Fibroblast of upper back skin (primary cell): ENCODE data around the gene CACNA1I.
A peak's percentile ranks its signal among the peaks of the same experiment; 100 is the strongest.
"Not testable (repeated sequence)": the region's sequence is repeated elsewhere in the genome, so short reads cannot be mapped to it uniquely, and the experiment has no call there.

Source experiments
- DNase-seq: peaks from one replicate; pipeline ENCODE4 v3.0.0-alpha.2; 2013

The CACNA1I gene

DNA sequence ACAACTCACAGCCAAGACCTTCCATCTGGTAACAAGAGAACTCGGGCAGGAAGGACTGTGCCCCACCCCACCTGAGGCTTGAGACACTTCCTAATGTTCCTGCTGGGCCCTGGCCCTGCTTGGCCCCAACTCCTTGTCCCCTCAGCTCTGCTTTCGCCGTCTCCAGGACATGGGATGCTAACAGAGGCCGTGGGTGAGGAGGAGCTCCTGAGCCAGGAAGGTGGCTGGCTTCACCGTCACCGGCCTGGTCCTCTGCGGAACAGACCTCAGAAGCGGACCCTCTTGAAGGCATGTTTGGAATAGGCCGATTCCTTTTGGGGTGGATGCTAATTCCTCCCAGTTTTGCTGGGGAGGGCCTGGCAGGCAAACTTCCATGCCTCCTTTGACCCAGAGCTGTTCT lies 154.3 kb downstream of the CACNA1I start:
- no peak for DNase-seq

DNA sequence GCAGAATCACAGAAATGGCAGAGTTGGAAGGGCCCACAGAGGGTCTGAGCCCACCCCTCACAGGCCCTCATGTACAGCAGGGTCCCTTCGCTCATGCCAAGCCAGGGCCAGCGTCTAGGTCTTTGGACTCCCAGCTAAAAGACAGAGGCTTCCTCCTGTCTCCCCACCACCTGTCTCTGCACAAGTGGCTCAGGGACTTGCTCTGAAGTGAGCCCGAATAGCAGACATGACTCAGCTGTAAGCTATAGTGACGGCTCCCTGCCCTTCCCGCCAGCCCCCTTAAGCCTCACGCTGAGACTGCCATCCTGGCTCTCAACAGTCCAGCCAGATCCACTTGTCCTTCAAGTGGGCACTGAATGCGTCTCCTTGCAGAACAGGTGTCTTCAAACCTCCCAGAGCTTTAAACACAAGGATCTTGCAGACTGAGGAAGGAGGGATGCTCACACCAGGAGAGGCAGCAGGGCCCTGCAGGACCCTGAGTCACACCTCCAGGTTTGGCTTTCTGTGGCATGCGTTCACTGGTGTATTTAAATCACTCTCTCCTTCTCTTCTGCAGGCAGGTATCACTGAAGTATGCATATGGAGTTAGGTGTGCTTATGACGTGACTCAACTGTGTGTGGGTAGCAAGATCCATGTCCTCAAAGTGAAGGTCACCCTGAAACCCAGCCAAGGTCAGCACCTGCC lies 154.9 kb downstream of the CACNA1I start:
- no peak for DNase-seq

DNA sequence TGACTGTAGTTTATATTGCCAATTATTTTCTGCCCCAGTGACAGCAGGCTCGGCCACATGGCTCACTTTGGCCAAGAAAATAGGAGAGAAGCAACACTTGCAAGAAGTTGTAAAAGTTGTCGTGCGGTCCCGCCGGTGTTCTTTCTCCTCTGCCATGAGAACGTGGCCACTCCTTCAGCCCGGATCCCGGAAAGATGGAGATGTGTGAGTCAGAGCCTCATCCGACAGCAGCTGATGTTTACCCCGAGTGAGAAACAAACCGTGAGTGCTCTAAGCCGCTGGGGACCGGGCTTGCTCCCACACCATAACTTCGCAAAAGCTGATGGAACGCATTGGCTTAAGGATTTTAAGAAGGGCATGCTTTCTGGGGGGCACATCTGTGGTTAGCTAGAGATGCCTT lies 157.0 kb downstream of the CACNA1I start:
- DNase-seq = peak; percentile 14

DNA sequence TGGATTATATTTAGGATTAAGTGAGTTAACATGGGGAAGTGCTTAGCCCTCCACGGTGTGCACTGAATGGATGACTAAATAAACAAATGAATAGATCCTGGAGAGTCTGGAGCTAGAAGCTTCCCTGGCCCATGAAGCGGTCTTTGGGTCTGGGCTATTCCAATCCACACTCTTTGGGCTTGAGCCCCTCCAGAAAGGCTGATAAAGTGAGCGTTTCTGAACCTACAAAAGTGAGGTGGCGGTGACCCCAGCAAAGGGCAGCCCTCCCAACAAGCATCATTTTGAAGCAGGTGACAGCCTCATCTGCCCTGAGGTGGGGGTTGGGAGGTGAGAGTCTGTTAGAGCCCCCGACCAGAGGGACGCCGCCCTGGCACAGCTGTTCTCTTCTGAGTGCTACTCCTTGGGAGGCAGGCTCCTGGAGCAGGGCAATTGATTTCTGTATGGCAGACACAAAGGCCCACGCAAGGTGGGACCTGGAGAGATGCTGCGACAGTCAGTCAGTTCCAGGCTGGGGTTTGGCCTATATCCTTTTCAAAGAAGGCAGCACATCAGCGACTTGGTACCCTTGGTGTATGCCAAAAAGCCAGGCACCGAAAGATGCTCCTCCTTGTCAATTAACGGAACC lies 157.8 kb downstream of the CACNA1I start:
- DNase-seq = no peak

DNA sequence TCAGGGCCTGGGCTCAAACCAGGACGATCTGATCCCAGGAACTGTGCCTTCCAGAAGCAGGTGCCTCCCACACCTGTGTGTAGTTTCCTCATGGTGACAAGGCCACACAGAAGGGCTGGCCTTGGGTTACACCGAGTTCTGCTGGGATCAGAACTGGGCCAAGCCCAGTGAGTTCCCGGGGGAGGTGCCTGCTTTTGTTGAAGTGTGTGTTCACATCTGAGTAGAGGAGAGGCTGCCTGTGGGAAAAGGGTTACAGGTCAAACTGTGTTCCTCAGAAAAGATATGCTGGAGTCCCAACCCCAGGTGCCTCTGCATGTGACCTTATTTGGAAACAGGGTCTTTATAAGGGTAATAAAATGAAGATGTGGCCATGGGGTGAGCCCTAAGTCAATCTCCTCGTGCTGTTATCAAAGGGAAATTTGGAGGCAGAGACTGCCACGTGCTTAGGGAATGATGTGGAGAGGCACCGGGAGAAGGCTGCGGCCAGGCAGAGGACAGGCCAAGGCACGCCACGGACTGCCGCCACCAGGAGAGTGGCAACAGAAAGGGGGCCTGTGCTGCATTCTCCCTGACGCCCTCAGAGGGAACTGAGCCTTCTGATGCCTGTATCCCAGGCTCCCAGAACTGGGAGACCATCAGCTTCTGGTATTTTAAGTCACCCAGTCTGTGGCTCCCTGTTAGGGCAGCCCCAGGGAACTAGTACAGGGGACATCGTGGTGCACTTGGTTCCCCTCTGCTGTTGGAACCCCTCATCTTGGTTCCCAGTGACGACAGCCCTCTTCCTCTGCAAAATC lies 158.8 kb downstream of the CACNA1I start:
- DNase-seq = no peak

DNA sequence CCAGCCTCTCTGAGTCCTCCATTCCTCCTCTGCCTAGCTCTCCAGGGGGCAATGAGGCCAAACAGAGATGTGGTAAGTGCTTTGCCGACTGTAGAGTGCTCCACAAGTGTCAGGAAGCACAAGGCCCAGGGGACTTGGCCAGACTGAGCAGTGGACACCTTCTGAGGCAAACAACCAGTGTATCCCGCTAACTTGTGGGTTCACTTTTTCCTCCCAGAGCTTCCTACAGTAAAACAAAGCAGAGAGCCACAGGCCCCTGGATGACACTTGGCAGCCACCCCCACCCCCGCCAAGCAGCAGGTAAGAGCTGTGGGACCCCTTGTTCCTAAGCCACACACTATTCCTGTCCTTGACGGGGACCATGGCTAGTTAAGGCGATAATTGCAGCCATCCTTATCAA lies 160.9 kb downstream of the CACNA1I start:
- no peak for DNase-seq

DNA sequence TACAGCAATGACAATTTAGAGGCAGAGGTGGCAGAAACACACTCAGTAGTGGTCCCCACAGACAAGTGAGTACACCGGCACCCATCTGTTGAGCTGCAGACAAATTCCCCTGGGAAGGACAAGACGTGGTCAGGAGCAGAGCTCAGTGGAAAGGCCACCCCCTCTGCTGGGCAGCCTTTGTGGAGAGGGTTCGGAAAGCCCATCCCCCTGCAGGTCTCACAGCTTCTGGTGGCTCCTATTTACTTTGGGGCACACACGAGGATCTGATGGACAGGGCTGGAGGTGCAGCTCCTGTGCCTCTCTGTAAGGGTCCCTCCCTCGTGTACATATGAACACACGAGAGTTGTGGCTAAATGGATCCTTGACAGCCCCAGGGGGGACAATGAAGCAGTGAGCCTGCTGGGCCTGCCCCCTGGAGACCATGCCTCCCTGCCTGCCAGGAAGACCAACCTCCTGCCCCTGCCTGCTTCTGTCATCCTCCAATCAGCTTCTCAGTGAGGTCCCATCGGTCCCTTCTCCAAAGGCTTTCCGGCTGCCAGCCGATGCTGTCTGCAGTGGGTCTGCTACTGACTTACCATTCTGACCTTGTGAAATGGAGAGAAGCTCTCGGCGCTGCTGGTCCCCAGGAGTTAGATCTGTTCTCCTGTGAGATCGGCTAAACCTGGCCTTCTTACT lies 161.5 kb downstream of the CACNA1I start:
- no peak for DNase-seq

DNA sequence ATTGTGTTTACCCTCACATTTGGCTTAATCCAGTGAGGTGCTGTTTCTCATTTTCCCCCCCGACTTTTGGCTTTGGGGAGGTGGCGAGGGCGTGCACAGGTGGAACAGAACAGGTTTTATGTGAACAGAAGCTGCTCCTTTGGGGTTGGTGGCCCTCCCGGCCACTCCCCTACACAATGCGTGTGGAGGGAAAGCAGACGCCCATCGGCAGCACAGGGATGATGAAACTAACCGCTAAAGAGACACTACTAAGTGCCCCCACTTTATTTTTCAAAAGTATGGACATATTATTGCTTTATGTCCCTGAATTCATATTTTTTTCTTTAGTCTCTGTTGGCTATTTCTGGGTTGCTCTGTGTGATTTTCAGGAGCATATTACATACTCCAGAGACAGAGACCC lies 162.1 kb downstream of the CACNA1I start:
- no peak for DNase-seq

DNA sequence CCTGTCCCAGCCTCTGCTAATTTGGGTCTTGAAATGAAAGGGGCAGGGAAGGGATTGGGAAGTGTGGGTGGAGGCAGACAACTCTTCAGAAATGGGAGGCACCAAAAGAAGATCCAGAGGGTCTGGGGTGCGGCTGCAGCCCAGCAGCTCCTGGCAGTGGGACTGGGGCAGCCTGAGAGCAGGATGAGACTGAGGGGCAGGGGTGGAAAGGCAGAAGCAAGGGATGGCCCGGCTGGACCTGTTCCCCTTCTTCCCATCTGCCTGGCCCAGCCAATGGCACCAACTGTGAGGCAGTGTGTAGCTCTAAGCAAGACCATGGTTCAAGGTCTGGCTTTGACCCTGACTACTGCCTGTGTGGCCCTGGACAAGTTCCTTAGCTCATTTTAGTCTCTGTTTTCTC lies 162.6 kb downstream of the CACNA1I start:
- no peak for DNase-seq

DNA sequence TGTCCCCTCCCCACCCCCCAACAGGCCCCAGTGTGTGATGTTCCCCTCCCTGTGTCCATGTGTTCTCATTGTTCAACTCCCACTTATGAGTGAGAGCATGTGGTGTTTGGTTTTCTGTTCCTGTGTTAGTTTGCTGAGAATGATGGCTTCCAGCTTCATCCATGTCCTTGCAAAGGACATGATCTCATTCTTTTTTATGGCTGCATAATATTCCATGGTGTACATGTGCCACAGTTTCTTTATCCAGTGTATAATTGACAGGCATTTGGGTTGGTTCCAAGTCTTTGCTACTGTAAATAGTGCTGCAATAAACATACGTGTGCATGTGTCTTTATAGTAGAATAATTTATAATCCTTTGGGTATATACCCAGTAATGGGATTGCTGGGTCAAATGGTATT lies 163.5 kb downstream of the CACNA1I start:
- DNase-seq = not testable (repeated sequence)

DNA sequence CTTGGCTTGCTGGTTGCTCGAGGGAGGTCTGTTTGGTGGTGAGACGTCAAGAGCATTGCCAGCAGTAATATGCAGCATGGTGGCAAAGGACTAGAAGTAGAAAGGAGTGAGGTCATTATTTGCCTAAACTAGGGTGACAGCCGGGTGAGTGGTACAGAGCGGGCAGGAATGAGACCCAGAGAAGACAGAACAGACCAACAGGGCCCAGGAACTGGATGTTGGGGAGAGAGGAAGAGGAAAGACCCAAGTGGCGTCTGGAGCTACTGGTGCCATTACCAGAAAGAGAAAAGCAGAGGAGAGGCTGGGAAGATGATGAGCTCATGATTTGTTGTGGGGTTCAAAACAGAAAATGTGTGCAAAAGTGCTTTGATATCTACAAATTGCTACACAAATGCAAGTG lies 164.3 kb downstream of the CACNA1I start:
- no peak for DNase-seq

DNA sequence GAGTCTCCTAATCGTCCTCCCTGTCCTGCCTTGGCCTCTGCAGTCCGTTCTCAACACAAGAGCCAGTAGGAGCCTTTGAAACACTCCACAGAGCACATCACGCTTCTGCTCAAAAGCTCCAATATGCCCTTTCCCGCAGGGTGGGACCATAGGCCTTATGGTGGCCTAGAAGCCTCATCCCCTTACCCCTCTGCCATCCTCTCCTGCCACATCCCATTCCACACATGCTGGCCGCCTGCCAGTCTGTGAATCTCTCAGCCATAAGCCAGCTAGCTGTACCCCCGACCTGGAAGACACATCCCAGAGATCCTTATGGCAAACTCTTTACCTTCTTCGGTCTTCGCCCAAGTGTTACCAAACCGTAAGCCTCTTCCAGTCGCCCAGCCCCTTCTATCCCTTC lies 165.2 kb downstream of the CACNA1I start:
- DNase-seq = no peak

DNA sequence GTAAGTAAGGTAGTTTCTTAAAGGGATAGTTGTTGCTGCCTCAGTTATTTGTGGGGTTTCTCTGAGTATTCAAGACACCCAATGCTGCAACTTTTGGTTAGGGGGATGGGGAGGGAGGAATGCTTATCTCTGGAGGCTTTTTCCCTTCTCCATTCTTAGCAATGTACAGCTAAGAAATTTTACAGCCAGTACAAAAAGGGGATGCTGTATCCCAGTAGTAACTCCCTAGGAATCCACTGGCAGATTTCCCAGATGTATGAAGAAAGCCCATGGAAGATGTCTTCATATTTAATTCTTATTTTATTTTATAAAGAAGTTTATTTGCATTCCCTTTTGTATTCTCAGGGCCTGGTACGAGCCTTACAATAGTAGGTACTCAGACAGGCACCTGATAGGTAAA lies 168.2 kb downstream of the CACNA1I start:
- peak; percentile 88 for DNase-seq
